ENCODE data around the gene MAP3K14.

MAP3K14 gene

GRCh38 chr17:45230787-45231480 is 85.9 kb downstream of the MAP3K14 start:
- DNase-seq (ENCODE audit: low read depth, low spot score) = no peak
- H3K4me3 ChIP-seq (ENCODE audit: low read length) = no peak overlapping the region

- no peak for DNase-seq (ENCODE audit: low read depth, low spot score)
- no peak overlapping the region for H3K4me3 ChIP-seq (ENCODE audit: low read length)
Observed at GRCh38 chr17:45230410-45230786, 86.4 kb downstream of the MAP3K14 start.

GRCh38 chr17:45229681-45230409 is 87.0 kb downstream of the MAP3K14 start:
- H3K4me3 ChIP-seq (ENCODE audit: low read length) = no peak overlapping the region
- DNase-seq (ENCODE audit: low read depth, low spot score) = no peak

GRCh38 chr17:45228763-45229539 is 87.9 kb downstream of the MAP3K14 start:
- peak overlapping the region; percentile 5; the same call in 1 of the 2 replicates for H3K4me3 ChIP-seq (ENCODE audit: low read length)
- DNase-seq (ENCODE audit: low read depth, low spot score) = no peak

GRCh38 chr17:45227926-45228762 is 88.7 kb downstream of the MAP3K14 start:
- no peak for DNase-seq (ENCODE audit: low read depth, low spot score)
- 0 out of 2 replicates have a peak overlapping the region, but pooled peaks have one; percentile 5 for H3K4me3 ChIP-seq (ENCODE audit: low read length)

GRCh38 chr17:45227101-45227925 is 89.5 kb downstream of the MAP3K14 start:
- DNase-seq (ENCODE audit: low read depth, low spot score) = no peak
- H3K4me3 ChIP-seq (ENCODE audit: low read length) = peak overlapping the region; percentile 81

- peak overlapping the region; percentile 81 for H3K4me3 ChIP-seq (ENCODE audit: low read length)
Observed at GRCh38 chr17:45226576-45226975, 90.2 kb downstream of the MAP3K14 start.

GRCh38 chr17:45225964-45226530 is 90.8 kb downstream of the MAP3K14 start:
- H3K4me3 ChIP-seq (ENCODE audit: low read length) = peak overlapping the region; percentile 81
- DNase-seq (ENCODE audit: low read depth, low spot score) = peak; percentile 99

More at GRCh38 chr17:45226576-45226975, 90.2 kb downstream of the MAP3K14 start:
- DNase-seq (ENCODE audit: low read depth, low spot score) = no peak

GRCh38 chr17:45225051-45225700 is 91.6 kb downstream of the MAP3K14 start:
- peak; percentile 79 for DNase-seq (ENCODE audit: low read depth, low spot score)

GRCh38 chr17:45224671-45225050 is 92.2 kb downstream of the MAP3K14 start:
- peak overlapping the region; percentile 81 for H3K4me3 ChIP-seq (ENCODE audit: low read length)

More at GRCh38 chr17:45225051-45225700, 91.6 kb downstream of the MAP3K14 start:
- H3K4me3 ChIP-seq (ENCODE audit: low read length) = peak overlapping the region; percentile 81

GRCh38 chr17:45223539-45224528 is 93.0 kb downstream of the MAP3K14 start:
- H3K4me3 ChIP-seq (ENCODE audit: low read length) = peak overlapping the region; percentile 81
- DNase-seq (ENCODE audit: low read depth, low spot score) = no peak

More at GRCh38 chr17:45224671-45225050, 92.2 kb downstream of the MAP3K14 start:
- no peak for DNase-seq (ENCODE audit: low read depth, low spot score)

- DNase-seq (ENCODE audit: low read depth, low spot score) = no peak
- peak overlapping the region; percentile 81 for H3K4me3 ChIP-seq (ENCODE audit: low read length)
Observed at GRCh38 chr17:45222996-45223538, 93.8 kb downstream of the MAP3K14 start.

- peak; percentile 60 for DNase-seq (ENCODE audit: low read depth, low spot score)
- H3K4me3 ChIP-seq (ENCODE audit: low read length) = peak overlapping the region; percentile 81
Observed at GRCh38 chr17:45222289-45222995, 94.4 kb downstream of the MAP3K14 start.

GRCh38 chr17:45222014-45222288 is 94.9 kb downstream of the MAP3K14 start:
- H3K4me3 ChIP-seq (ENCODE audit: low read length) = peak overlapping the region; percentile 81
- DNase-seq (ENCODE audit: low read depth, low spot score) = no peak
